IgD-negative memory B cell (primary cell): ENCODE measurements around the gene PRODH2. TPM values are rescaled to one million over a fixed set of nuclear protein-coding genes. Genes with fewer than 3 reads are reported as not detected.
"Not testable (repeated sequence)": the region's sequence is repeated elsewhere in the genome, so short reads cannot be mapped to it uniquely, and the experiment has no call there.

ENCODE experiments used
- H3K27ac Mint-ChIP-seq, 3 donors: one replicate each; pipeline ENCODE4 v1.8.0; 2020 to 2022; ENCODE audit warnings: mild to moderate bottlenecking in 3 of 3, mixed read lengths in 3 of 3, moderate library complexity in 1 of 3
- H3K27me3 Mint-ChIP-seq: one replicate; pipeline ENCODE4 v1.8.0; 2021; ENCODE audit warnings: mixed read lengths
- H3K36me3 Mint-ChIP-seq: one replicate; pipeline ENCODE4 v1.8.0; 2020; ENCODE audit warnings: mild to moderate bottlenecking, mixed read lengths
- H3K4me1 Mint-ChIP-seq, 3 donors: one replicate each; pipeline ENCODE4 v1.8.0; 2020 to 2022; ENCODE audit warnings: mixed read lengths in 3 of 3, mild to moderate bottlenecking in 1 of 3
- H3K4me3 Mint-ChIP-seq, 4 donors: one replicate each; pipeline ENCODE4 v1.8.0; 2020 to 2022; ENCODE audit warnings: mild to moderate bottlenecking in 4 of 4, mixed read lengths in 4 of 4, moderate library complexity in 3 of 4
- H3K9me3 Mint-ChIP-seq, 3 donors: one replicate each; pipeline ENCODE4 v1.8.0; 2020 to 2021; ENCODE audit warnings: mixed read lengths in 3 of 3, mild to moderate bottlenecking in 1 of 3
- polyA plus RNA-seq: library from polyadenylated mRNA; unstranded; fragments of 300-500 nt; fragmentation: Illumina TruSeq; gene quantifications from one replicate; pipeline ENCODE4 v1.2.3, GENCODE V29; 2021

The PRODH2 gene
- polyA plus RNA-seq, 1 donor from 2014 or later: not detected

DNA sequence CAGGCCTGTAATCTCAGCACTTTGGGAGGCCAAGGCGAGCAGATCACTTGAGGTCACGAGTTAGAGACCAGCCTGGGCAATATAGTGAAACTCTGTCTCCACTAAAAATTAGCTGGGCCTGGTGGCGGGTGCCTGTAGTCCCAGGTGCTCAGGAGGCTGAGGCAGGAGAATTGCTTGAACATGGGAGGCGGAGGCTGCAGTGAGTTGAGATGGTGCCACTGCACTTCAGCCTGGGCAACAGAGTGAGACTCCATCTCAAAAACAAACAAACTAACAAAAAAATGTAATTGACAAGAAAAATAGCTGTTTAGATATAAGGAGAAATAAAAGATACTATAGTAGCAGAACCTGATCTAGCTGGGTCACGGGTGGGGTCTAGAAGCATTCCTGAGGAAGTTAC is 40.3 kb downstream of the PRODH2 start:
- H3K36me3 Mint-ChIP-seq: not testable (repeated sequence)

GRCh38 chr19:35768082-35768421 is 44.6 kb downstream of the PRODH2 start:
- peaks cover 4% of the 10 kb centered on the region for H3K36me3 Mint-ChIP-seq
- H3K4me1 Mint-ChIP-seq: no peaks in the 10 kb centered on the region
- H3K4me3 Mint-ChIP-seq: peak overlapping the region in 1 of 4 donors; percentile 36
- no peaks in the 10 kb centered on the region for H3K27me3 Mint-ChIP-seq
- no peaks in the 10 kb centered on the region for H3K9me3 Mint-ChIP-seq
- no peak overlapping the region for H3K27ac Mint-ChIP-seq

More for the DNA sequence above, 40.3 kb downstream of the PRODH2 start:
- H3K9me3 Mint-ChIP-seq, H3K4me3 Mint-ChIP-seq, H3K27me3 Mint-ChIP-seq, H3K4me1 Mint-ChIP-seq: not testable (repeated sequence)
- peak overlapping the region in 1 of 3 donors; percentile 67 for H3K27ac Mint-ChIP-seq

GRCh38 chr19:35767288-35768081 is 45.2 kb downstream of the PRODH2 start:
- Mint-ChIP-seq H3K4me1 (no peaks in the 10 kb centered on the region), H3K27ac (no peak overlapping the region), H3K9me3 (no peaks in the 10 kb centered on the region), H3K4me3 (no peak overlapping the region), H3K27me3 (no peaks in the 10 kb centered on the region), H3K36me3 (peaks cover 4% of the 10 kb centered on the region)

DNA sequence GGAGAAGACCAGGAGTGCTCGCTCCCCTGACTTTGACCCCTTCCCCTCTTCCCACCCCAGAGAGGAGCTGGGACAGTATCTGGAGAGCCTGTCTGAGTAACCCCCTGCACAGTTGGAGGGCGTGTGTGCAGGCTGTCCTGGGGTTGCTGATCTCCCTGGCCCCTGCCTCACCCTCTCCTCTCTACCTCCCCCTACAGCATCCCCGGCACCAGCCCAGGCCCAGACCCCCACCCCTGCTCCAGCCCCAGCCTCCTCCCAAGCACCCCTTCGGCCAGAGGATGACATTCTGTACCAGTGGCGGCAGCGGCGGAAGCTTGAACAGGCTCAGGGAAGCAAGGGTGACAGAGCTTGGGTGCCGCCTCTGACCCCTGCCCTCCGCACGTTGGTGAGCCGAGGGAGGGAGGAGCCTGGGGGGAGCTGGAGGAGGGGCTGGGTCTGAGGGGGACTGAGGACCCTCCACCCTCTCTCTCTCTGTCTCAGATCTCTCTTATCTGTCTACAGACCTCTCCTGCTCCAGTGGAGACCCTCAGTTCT is 46.0 kb downstream of the PRODH2 start:
- Mint-ChIP-seq H3K4me3 (no peak overlapping the region), H3K9me3 (no peaks in the 10 kb centered on the region), H3K27me3 (no peaks in the 10 kb centered on the region), H3K36me3 (peaks cover 4% of the 10 kb centered on the region), H3K27ac (no peak overlapping the region), H3K4me1 (no peaks in the 10 kb centered on the region)

DNA sequence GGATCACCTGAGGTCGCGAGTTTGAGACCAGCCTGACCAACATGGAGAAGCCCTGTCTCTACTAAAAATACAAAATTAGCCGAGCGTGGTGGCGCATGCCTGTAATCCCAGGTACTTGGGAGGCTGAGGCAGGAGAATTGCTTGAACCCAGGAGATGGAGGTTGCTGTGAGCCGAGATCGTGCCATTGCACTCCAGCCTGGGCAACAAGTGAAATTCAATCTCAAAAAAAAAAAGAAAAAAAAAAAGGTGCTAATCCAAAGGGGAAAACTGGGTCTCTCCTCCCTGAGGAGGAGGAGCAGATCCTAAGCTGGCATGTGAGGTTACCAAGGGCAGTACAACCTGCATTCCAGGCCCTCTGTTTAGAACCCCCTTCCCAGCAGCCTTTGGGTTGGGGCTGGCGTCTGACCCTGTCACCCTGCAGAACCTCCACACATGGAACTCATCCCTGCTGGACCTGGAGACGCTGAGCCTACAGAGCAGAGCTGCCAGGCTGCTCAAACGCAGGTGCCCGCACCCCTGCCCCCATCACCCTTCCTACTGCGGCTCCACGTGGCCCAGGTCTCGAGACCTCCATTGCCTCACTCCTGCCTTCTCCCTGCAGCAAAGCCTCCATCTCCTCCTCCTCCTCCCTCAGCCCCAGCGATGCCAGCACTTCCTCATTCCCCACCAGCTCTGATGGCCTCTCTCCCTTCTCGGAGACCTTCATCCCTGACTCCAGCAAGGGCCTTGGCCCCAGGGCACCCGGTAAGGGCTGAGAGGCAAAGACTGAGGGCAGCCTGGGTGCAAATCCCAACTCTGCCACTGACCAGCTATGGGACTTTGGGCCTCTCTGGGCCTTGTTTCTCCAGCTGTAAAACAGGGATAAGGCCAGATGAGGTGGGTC is 48.0 kb downstream of the PRODH2 start:
- H3K27ac Mint-ChIP-seq: no peak overlapping the region
- H3K27me3 Mint-ChIP-seq: no peaks in the 10 kb centered on the region
- H3K4me3 Mint-ChIP-seq: no peak overlapping the region
- H3K36me3 Mint-ChIP-seq: peaks cover 2% of the 10 kb centered on the region
- no peaks in the 10 kb centered on the region for H3K9me3 Mint-ChIP-seq
- H3K4me1 Mint-ChIP-seq: peaks cover 0 to under 1% (median 0%) of the 10 kb centered on the region in 3 donors

- H3K36me3 Mint-ChIP-seq: no peaks in the 10 kb centered on the region
- no peak overlapping the region for H3K27ac Mint-ChIP-seq
- H3K27me3 Mint-ChIP-seq: peaks cover 9% of the 10 kb centered on the region
- H3K4me1 Mint-ChIP-seq: peaks cover 6 to 9% (median 9%) of the 10 kb centered on the region in 3 donors
- peak overlapping the region in 1 of 4 donors; percentile 45 for H3K4me3 Mint-ChIP-seq
- H3K9me3 Mint-ChIP-seq: peaks cover 0 to 2% (median 0%) of the 10 kb centered on the region in 3 donors
Measured at GRCh38 chr19:35760711-35761349, 51.8 kb downstream of the PRODH2 start.

DNA sequence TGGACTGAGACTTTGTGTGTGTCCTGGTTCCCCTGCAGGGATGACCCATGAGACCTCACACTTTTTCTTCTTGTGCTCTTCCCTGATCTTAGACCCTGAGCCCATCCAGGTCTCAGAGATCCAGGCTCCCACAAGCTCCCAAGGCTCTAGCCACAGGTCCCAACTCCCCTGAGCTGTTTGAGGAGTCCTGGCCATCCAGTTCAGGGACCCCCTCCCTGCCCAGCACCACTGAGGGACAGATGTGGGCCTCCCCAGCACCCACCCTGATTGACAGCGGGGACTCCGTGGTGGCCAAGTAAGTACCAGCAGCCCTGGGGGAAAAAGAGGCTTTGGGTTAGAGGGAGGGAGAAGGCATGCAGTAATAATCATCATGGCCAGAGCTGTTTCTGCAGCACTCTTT is 52.9 kb downstream of the PRODH2 start:
- H3K27ac Mint-ChIP-seq: no peak overlapping the region
- H3K36me3 Mint-ChIP-seq: no peaks in the 10 kb centered on the region
- H3K4me1 Mint-ChIP-seq: peaks cover 6 to 10% (median 9%) of the 10 kb centered on the region in 3 donors
- H3K9me3 Mint-ChIP-seq: peaks cover 0 to 2% (median 0%) of the 10 kb centered on the region in 3 donors
- peaks cover 12% of the 10 kb centered on the region for H3K27me3 Mint-ChIP-seq
- peak overlapping the region in 1 of 4 donors; percentile 96 for H3K4me3 Mint-ChIP-seq

GRCh38 chr19:35757749-35758608 is 54.7 kb downstream of the PRODH2 start, which contains the start of gene PROSER3:
TSS of gene PROSER3 (plus strand) at chr19:35758176. CDS start at chr19:35758216, 40 bp downstream.
- peaks cover 13% of the 10 kb centered on the region for H3K27me3 Mint-ChIP-seq
- H3K9me3 Mint-ChIP-seq: peaks cover 0 to 2% (median 0%) of the 10 kb centered on the region in 3 donors
- no peaks in the 10 kb centered on the region for H3K36me3 Mint-ChIP-seq
- H3K4me1 Mint-ChIP-seq: peaks cover 6 to 10% (median 9%) of the 10 kb centered on the region in 3 donors
- H3K27ac Mint-ChIP-seq: peak within 1 kb of the TSS; percentile 91 to 100 (median 96)
- H3K4me3 Mint-ChIP-seq: peak within 1 kb of the TSS; percentile 96 to 99 (median 97)

- peak overlapping the region; percentile 91 to 100 (median 96) for H3K27ac Mint-ChIP-seq
- peaks cover 0 to 2% (median 0%) of the 10 kb centered on the region in 3 donors for H3K9me3 Mint-ChIP-seq
- peaks cover 6 to 10% (median 9%) of the 10 kb centered on the region in 3 donors for H3K4me1 Mint-ChIP-seq
- H3K4me3 Mint-ChIP-seq: peak overlapping the region; percentile 96 to 99 (median 97)
- peaks cover 13% of the 10 kb centered on the region for H3K27me3 Mint-ChIP-seq
- H3K36me3 Mint-ChIP-seq: no peaks in the 10 kb centered on the region
Measured at GRCh38 chr19:35757231-35757748, 55.4 kb downstream of the PRODH2 start.

- peak within 1 kb of the TSS; percentile 96 to 99 (median 97) for H3K4me3 Mint-ChIP-seq
- peaks cover 0 to 2% (median 0%) of the 10 kb centered on the region in 3 donors for H3K9me3 Mint-ChIP-seq
- peaks cover 13% of the 10 kb centered on the region for H3K27me3 Mint-ChIP-seq
- peak within 1 kb of the TSS; percentile 91 to 100 (median 96) for H3K27ac Mint-ChIP-seq
- H3K36me3 Mint-ChIP-seq: no peaks in the 10 kb centered on the region
- H3K4me1 Mint-ChIP-seq: peaks cover 6 to 10% (median 9%) of the 10 kb centered on the region in 3 donors
Measured at GRCh38 chr19:35756377-35757230, 56.0 kb downstream of the PRODH2 start, which contains the start of gene HSPB6. TSS of gene HSPB6 (minus strand) at chr19:35757029. CDS start at chr19:35757008, 21 bp downstream.

- Mint-ChIP-seq H3K27me3 (peaks cover 13% of the 10 kb centered on the region), H3K36me3 (no peaks in the 10 kb centered on the region), H3K9me3 (peaks cover 0 to 2% (median 0%) of the 10 kb centered on the region in 3 donors), H3K27ac (peak overlapping the region in 2 of 3 donors; percentile 39 to 59), H3K4me3 (peak overlapping the region; percentile 30 to 69 (median 55)), H3K4me1 (peaks cover 6 to 10% (median 9%) of the 10 kb centered on the region in 3 donors)
Measured at GRCh38 chr19:35755550-35756376, 56.9 kb downstream of the PRODH2 start.

DNA sequence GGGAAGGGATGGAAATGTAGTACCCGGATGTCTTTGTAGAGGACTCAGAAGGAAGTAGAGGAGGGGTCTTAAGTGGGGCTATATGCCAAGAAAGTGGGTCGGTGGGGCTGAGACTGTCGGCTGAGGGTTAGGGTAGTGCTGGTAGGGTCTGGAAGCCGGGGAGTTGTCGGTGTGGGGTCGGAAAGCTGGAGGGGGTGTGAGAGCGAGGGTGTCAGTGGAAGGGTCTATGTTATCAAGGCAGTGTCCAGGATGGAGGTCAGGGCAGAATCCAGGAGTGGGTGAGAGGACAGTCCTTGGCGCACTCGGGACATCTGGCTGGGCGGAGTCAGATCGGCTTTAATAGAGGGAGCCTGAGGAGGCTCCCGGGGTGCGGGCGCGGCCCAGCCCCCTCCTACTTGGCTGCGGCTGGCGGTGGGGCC is 57.5 kb downstream of the PRODH2 start:
- Mint-ChIP-seq H3K27me3 (peaks cover 13% of the 10 kb centered on the region), H3K27ac (no peak overlapping the region), H3K36me3 (no peaks in the 10 kb centered on the region), H3K4me1 (peaks cover 6 to 11% (median 10%) of the 10 kb centered on the region in 3 donors), H3K4me3 (peak overlapping the region in 2 of 4 donors; percentile 6 to 78), H3K9me3 (peaks cover 0 to 2% (median 0%) of the 10 kb centered on the region in 3 donors)
